Lower leg skin (tissue), 3 donors: ENCODE results near the gene JMY.

Source experiments
- POLR2A ChIP-seq, 2 donors: fragments of 450-650 bp; IDR thresholded peaks; one replicate each; pipeline ENCODE4 v1.6.1; 2016 to 2017; ENCODE audit warnings: antibody characterized with exemption in 2 of 2, mild to moderate bottlenecking in 1 of 2, moderate library complexity in 1 of 2
- TF ChIP-seq, protein P1 (sequence below), 3 donors: fragments of 450-650 bp; IDR thresholded peaks; one replicate each; pipeline ENCODE4 v1.5.1; 2016; ENCODE audit warnings: antibody characterized with exemption in 3 of 3, mild to moderate bottlenecking in 3 of 3, moderate library complexity in 2 of 3

DNA sequence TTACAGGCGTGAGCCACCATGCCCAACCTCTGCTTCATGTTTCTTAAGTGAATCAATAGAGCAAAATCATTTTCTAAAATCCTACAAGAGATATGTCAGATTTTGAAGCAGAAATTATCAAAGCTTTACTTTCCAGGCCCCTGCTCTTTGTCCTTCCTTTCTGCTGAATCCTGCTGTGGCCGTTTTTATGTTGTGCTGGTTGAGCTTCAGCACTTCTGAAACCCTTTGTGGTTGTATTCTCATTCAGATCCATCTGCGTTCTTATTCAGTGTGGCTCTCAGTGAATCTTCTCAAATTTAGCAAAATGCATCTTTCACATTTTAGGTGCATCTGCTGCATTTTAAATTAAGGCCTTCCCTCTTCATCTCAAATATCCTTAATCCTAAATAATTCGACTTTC is 26.0 kb downstream of the JMY start:
- TF ChIP-seq, protein P1, sequence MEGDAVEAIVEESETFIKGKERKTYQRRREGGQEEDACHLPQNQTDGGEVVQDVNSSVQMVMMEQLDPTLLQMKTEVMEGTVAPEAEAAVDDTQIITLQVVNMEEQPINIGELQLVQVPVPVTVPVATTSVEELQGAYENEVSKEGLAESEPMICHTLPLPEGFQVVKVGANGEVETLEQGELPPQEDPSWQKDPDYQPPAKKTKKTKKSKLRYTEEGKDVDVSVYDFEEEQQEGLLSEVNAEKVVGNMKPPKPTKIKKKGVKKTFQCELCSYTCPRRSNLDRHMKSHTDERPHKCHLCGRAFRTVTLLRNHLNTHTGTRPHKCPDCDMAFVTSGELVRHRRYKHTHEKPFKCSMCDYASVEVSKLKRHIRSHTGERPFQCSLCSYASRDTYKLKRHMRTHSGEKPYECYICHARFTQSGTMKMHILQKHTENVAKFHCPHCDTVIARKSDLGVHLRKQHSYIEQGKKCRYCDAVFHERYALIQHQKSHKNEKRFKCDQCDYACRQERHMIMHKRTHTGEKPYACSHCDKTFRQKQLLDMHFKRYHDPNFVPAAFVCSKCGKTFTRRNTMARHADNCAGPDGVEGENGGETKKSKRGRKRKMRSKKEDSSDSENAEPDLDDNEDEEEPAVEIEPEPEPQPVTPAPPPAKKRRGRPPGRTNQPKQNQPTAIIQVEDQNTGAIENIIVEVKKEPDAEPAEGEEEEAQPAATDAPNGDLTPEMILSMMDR (IDR thresholded peaks at IDR 0.05), result no peak
- TF ChIP-seq POLR2A (IDR thresholded peaks at IDR 0.05), result no peak
